Measurements from ENCODE around the gene ASIC3. TPM values are rescaled to one million over a fixed set of nuclear protein-coding genes. Genes with fewer than 3 reads are reported as not detected.
A peak's percentile ranks its signal among the peaks of the same experiment; 100 is the strongest.

ASIC3 gene
- total and polyA plus RNA-seq, 2 of the 4 experiments (the other 2 are of a cell fraction) = 0.74 TPM; not detected in 1

- WGBS, 2 experiments (ENCODE audit: extremely low coverage in 2 of 2, insufficient read length in 1 of 2) = 0% methylated on average over 1 of the region's 75 CpGs; no CpG with 5 or more reads in 1 of the 2 experiments
- no TSS peak for BruUV-seq (replicated peaks)
- H3K9me1 ChIP-seq (ENCODE audit: insufficient read depth, low read length) = peaks cover 12% of the 10 kb centered on the region; the same call in 1 of the 2 replicates
- H3K9ac ChIP-seq (ENCODE audit: low read depth, low read length) = peak within 1 kb of the TSS; percentile 84
- peak within 1 kb of the TSS; percentile 97 for H3K4ac ChIP-seq (ENCODE audit: low read depth, low read length)
- POLR2A ChIA-PET (ENCODE audit: unreplicated experiment) = no interaction called here
- no peaks in the 10 kb centered on the region for H3K9me3 ChIP-seq (ENCODE audit: control insufficient read depth, insufficient read depth, low read length)
- TF ChIP-seq RAD21 (IDR thresholded peaks at IDR 0.05; ENCODE audit: low read length) = 0 out of 2 replicates have a peak, but pooled peaks have one; percentile 21
- TF ChIP-seq CTCF (conservative IDR thresholded peaks at IDR 0.05; ENCODE audit: low read depth, low read length) = peak; percentile 49
- TF ChIP-seq MAZ (IDR thresholded peaks at IDR 0.05; ENCODE audit: borderline replicate concordance, low read depth, low read length) = peak; percentile 98
- no peak for TF ChIP-seq FOS (IDR thresholded peaks at IDR 0.05; ENCODE audit: low read depth, low read length)
- H3K27ac ChIP-seq (ENCODE audit: insufficient read depth, low read length) = peak within 1 kb of the TSS; percentile 97
- H2BK5ac ChIP-seq (ENCODE audit: low read depth, low read length, poor library complexity, severe bottlenecking) = peak within 1 kb of the TSS; percentile 95
- peak within 1 kb of the TSS; percentile 91 for H3K23ac ChIP-seq (ENCODE audit: low read depth, low read length)
- ATAC-seq (ENCODE audit: low read depth) (peak; percentile 32), DNase-seq (peak; percentile 58)
- peak within 1 kb of the TSS; percentile 98 for H4K91ac ChIP-seq (ENCODE audit: insufficient read depth, low read depth, low read length)
- peak within 1 kb of the TSS; percentile 97 for H3K14ac ChIP-seq (replicated peaks; ENCODE audit: low read depth, low read length)
- H2BK20ac ChIP-seq (ENCODE audit: low read depth, low read length) = peak within 1 kb of the TSS; percentile 18
- H4K8ac ChIP-seq (ENCODE audit: low read depth in 2 of 2, low read length in 2 of 2) = peak within 1 kb of the TSS; percentile 94 to 100
- H2AK9ac ChIP-seq (replicated peaks; ENCODE audit: low read depth, low read length, poor library complexity) = peak within 1 kb of the TSS; percentile 100
- H3K4me2 ChIP-seq (ENCODE audit: low read depth, low read length) = peak within 1 kb of the TSS; percentile 99
- H3K27me3 ChIP-seq (ENCODE audit: control insufficient read depth, insufficient read depth, low read length) = no peaks in the 10 kb centered on the region
- peak within 1 kb of the TSS; percentile 69; the same call in 2 of the 3 replicates for H2BK15ac ChIP-seq (ENCODE audit: low read depth, low read length)
- H4K20me1 ChIP-seq (ENCODE audit: insufficient read depth, low read length) = peaks cover 25% of the 10 kb centered on the region
- dilution Hi-C loops (cut with HindIII; ENCODE audit: low sequenced_read_pairs, unreplicated experiment) = no loop called here
- peak within 1 kb of the TSS; percentile 95 for H2AFZ ChIP-seq (replicated peaks; ENCODE audit: low read length, poor library complexity)
- H2AK5ac ChIP-seq (ENCODE audit: low read depth, low read length) = peak within 1 kb of the TSS; percentile 96
- intact Hi-C loops (cut with micrococcal nuclease) = loop anchor here (1.0 to 2.0 kb wide), 3 partner anchors 9 to 52 kb away; partner anchors contain the start of gene FASTK
- H3K4me1 ChIP-seq (ENCODE audit: control insufficient read depth, insufficient read depth, low read length) = peaks cover 43% of the 10 kb centered on the region
- peaks cover 20 to 64% of the 10 kb centered on the region in 2 experiments for H3K79me1 ChIP-seq (ENCODE audit: low read depth in 1 of 2, low read length in 2 of 2)
- peaks cover 3% of the 10 kb centered on the region; the same call in 1 of the 2 replicates for H3K36me3 ChIP-seq (ENCODE audit: control insufficient read depth, insufficient read depth, low read length)
- CTCF ChIA-PET = no interaction called here
- in situ Hi-C loops (cut with MboI; ENCODE audit: low sequenced_read_pairs) = no loop called here
- H3K56ac ChIP-seq (ENCODE audit: extremely low read depth, insufficient read depth, low read length) = peak within 1 kb of the TSS; percentile 95
- H2BK120ac ChIP-seq (ENCODE audit: low read depth, low read length) = peak within 1 kb of the TSS; percentile 84
- peak within 1 kb of the TSS; percentile 94 for H3K4me3 ChIP-seq (ENCODE audit: insufficient read depth, low read depth, low read length)
- peak within 1 kb of the TSS; percentile 80 for H4K5ac ChIP-seq (ENCODE audit: low read depth, low read length)
- H3K18ac ChIP-seq (ENCODE audit: low read depth, low read length) = peak within 1 kb of the TSS; percentile 80
Observed at GRCh38 chr7:151059367-151060112, 11.2 kb downstream of the ASIC3 start, which contains the start of gene SLC4A2. TSS of gene SLC4A2 (plus strand) at chr7:151059589. CDS start at chr7:151061988, 2,399 bp downstream.

Data from IMR-90 (cell line).